Mesenteric fat pad (tissue), 1 donor: ENCODE results near the gene NUDT4. TPM values are rescaled to one million over a fixed set of nuclear protein-coding genes. Genes with fewer than 3 reads are reported as not detected.

Source experiments
- DNase-seq: peaks from one replicate; pipeline ENCODE4 v3.0.0-alpha.2; 2020; ENCODE audit warnings: low spot score
- long read RNA-seq: library from polyadenylated mRNA; unstranded; transcript quantifications from one replicate; pipeline ENCODE4 v2.0.0, GENCODE V29; 2020
- total RNA-seq: library from RNA; stranded (reverse); fragmentation: NEBNext Ultra II Directional; extraction: Animal tissue kit (Norgen Biotek cat#: 25700); gene quantifications from one replicate; pipeline ENCODE4 v1.2.1, GENCODE V29; 2021
- donor health status: DM: yes; HTN: yes; CAD: no.

The NUDT4 gene
- 119 TPM for total RNA-seq
- long read RNA-seq, partial matches to known transcripts = 1 of 29 reads
- long read RNA-seq, other reads (novel, unspliced or antisense) = 28 of 29 reads

GRCh38 chr12:93377252-93378195 is at the start of gene NUDT4:
TSS of gene NUDT4 (plus strand) at chr12:93377925. CDS start at chr12:93378323, 398 bp downstream.
- DNase-seq = peak; percentile 100

DNA sequence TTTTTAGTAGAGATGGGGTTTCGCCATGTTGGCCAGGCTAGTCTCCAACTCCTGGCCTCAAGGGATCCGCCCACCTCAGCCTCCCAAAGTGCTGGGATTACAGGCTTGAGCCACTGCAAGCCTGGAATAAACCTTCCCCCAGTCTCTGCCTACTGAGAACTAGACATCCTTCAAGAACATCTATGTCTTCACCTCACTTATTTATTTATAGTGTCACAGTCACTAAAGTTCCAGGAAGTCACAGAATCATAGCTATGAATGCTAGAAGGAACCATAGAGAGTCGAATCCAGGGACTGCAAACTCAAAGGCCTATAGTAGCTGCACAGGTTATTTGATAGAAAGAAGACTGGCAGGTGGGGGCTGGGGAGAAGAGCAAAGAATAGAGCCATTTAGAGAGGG is 44.7 kb upstream of the NUDT4 start:
- peak; percentile 1 for DNase-seq

GRCh38 chr12:93333828-93334227 is 43.9 kb upstream of the NUDT4 start:
- DNase-seq = peak; percentile 30

GRCh38 chr12:93335603-93336162 is 42.0 kb upstream of the NUDT4 start:
- DNase-seq = no peak

DNA sequence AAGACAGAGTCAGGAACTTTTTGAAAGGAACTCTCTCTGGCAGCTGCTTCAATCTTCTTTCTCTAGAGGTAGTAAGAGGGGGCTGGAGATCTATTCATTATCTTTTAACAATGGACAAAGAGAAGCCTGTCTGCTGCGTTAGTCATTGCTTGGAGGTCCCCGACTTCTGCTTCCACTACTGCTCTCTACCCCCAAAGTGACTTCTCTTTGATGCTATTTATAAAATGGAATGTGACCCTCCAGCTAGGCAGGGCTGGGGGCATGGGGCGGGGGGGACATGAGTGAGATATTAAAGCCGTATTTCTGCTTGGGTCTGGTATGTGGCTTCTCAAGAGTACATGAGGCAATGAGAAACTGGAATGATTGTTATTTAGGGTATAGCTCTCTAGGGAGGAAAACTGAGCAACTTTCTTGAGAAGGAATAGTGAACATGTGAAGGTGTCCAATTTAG is 41.4 kb upstream of the NUDT4 start:
- DNase-seq = no peak

DNA sequence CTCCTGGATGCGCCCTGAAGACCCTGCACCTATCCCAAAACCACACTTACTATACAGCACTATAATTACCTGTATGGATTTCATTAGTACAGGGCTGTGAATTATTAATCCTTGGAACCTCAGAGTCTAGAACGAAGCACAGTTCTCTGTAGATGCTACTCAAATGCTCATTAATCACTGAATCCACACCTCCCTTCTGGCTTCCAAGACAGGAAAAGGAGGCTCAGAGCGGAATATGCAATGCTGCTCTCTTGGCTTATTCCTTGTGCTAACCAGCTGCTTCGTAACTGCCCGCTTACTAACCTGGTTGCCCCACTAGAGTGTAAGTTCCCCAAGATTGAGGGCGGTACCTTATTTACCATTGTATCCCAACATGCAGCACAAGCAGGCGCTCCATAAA is 39.1 kb upstream of the NUDT4 start:
- no peak for DNase-seq

DNA sequence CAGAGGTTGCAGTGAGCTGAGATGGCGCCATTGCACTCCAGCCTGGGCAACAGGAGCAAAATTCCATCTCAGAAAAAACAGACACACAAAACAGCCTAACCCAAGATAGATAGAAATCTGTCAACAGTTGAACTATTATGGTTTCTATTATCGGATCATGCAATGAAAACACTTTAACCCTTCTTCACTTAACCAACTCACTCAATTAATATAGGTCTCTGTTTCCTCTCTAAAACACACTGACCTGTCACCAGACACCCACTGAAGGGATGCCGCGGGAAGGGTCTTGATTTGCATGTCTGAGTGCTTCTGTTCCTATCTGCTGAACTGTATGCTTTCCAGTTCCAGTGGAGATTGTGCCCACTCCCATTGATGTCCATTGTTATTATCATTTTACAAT is 38.0 kb upstream of the NUDT4 start:
- DNase-seq = no peak

GRCh38 chr12:93341409-93342049 is 36.2 kb upstream of the NUDT4 start:
- no peak for DNase-seq

GRCh38 chr12:93347054-93347785 is 30.5 kb upstream of the NUDT4 start:
- DNase-seq = no peak

DNA sequence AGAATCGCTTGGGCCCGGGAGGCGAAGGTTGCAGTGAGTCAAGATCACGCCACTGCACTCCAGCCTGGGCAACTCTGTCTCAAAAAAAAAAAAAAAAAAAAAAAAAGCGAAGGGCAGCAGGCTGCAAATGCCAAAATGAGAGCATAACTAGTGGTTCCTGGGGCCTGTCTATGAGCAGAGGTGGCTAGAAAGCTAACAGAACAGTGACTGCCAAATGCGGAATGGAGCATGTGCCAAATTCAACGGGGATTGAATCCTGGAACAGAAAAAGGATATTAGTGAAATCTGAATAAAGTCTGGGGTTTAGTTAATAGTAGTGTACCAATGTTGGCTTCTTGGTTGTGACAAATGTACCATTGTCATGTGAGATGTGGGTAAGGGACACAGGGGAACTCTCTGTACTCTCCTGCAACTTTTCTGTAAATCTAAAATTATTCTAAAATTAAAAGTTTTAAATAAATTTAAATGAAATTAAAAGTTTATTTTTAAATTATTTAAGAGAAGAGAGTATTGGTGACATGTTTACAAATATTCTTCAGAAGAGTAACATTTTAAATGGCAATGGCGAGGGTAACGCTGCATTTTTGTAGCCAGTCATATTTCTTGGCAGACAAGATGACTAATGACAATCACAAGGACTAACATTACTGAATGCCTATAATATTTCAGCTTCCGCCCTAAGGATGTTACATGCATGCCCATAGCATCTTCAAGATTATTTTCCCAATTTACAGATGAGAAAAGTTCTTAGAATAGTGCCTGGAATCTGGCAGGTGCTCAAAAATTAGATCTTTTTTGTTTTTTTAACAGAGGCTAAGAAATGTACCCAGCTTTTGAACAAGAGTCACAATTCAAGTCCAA is 28.9 kb upstream of the NUDT4 start:
- no peak for DNase-seq

DNA sequence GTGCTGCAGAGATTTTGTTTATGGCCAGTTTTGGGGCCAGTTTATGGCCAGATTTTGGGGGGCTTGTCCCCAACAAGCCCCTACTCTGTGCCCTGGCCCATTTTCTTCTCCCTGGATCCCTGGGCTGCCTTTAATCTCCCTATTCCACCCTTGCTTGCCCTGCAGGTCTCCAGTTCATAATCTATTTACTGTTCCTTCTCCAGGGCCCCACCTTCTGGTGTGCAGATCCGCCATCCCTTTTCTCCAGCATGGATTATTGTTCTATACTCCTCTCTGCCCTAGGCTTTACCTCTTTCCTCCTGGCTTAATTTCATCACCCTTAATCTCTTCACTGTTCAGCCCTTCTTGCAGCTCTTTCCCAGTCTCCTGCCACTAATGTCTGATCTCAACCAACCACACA is 26.0 kb upstream of the NUDT4 start:
- DNase-seq = no peak

DNA sequence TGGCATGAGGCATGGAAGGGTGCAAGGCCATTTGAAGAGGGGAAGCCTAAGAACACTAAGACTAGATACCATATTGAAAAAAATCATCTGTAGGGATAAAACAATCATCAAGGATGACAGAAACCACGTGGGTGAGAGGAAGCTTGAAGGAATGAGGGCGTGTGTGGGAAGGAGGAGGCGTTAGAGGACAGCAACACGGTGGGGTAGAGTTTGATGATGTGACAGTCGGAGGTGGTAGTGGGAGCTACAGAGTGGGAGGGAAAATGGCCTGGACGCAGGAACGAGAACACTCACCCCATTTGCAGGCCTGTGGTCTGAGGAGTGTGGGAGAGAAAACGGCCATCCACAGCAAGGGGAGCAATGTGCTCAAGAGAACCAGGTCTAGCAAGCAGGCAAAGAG is 25.4 kb upstream of the NUDT4 start:
- DNase-seq = no peak

DNA sequence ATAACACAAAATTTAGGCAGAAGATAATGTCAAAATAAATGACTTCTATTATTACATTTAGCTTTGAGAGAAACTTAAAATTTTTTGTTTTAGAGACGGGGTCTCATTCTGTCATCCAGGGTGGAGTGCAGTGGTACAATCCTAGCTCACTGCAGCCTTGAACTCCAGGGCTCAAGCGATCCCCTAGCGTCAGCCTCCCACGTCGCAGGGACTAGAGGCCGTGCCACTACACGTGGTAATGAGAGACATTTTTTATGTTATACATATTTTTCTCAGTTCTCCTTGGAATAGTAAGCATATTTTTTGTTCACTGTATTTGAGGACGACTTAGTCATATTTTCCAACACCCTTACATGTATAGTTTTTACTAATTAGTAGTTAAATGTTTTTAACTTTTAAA is 21.5 kb upstream of the NUDT4 start:
- no peak for DNase-seq

- no peak for DNase-seq
Measured at GRCh38 chr12:93358058-93358457, 19.7 kb upstream of the NUDT4 start.

DNA sequence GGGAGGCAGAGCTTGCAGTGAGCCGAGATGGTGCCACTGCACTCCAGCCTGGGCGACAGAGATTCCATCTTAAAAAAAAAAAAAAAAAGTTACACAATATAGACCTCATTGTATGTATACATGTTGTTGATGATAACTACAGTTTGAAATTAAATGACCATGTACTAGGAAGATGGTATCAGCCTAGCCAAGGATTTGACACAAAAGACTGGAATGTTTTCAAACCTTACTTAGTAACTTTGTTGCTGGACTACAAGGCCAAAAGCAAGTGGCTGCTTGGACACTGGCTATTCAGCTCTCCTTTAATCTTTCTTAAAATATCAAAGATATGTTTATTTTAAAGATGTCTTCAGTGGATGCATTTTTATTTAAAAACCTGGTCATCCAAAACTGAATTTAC is 18.9 kb upstream of the NUDT4 start:
- no peak for DNase-seq

- DNase-seq = no peak
Measured at GRCh38 chr12:93360688-93361087, 17.0 kb upstream of the NUDT4 start.

GRCh38 chr12:93361151-93361919 is 16.4 kb upstream of the NUDT4 start:
- no peak for DNase-seq

GRCh38 chr12:93363841-93364297 is 13.9 kb upstream of the NUDT4 start:
- DNase-seq = no peak

- DNase-seq = no peak
Measured at GRCh38 chr12:93365616-93366405, 11.9 kb upstream of the NUDT4 start.
